Right lobe of liver (tissue), 6 donors: ENCODE measurements around the gene NAV2. TPM values are rescaled to one million over a fixed set of nuclear protein-coding genes. Genes with fewer than 3 reads are reported as not detected.

Source experiments
- ATAC-seq, 4 donors: fragments of 200-7000 bp; cut with Tn5 transposase; one replicate each; pipeline ENCODE4 v1.9.1; 2020; ENCODE audit warnings: mild to moderate bottlenecking in 4 of 4, moderate library complexity in 4 of 4
- DNase-seq, 3 donors: peaks; one replicate each; pipeline ENCODE4 v3.0.0-alpha.2; 2020
- H3K27ac ChIP-seq, 3 donors: fragments of 200-600 bp; one replicate each; pipeline ENCODE4 v1.8.0; 2022
- H3K27me3 ChIP-seq, 2 donors: fragments of 200-600 bp; one replicate each; pipeline ENCODE4 v1.8.0; 2022
- H3K36me3 ChIP-seq, 4 donors: fragments of 200-600 bp; sonication (generic) in 1 of 4; one replicate each; pipeline versions ENCODE4 v1.5.1 to v1.8.0; 2017 to 2022; ENCODE audit warnings: control low read depth in 1 of 4
- H3K4me1 ChIP-seq, 4 donors: fragments of 200-600 bp; sonication (generic) in 1 of 4; one replicate each; pipeline versions ENCODE4 v1.5.1 to v1.8.0; 2017 to 2022; ENCODE audit warnings: control low read depth in 1 of 4
- H3K4me3 ChIP-seq, 3 donors: fragments of 200-600 bp; one replicate each; pipeline ENCODE4 v1.8.0; 2022
- H3K9me3 ChIP-seq, 4 donors: fragments of 200-600 bp; sonication (generic) in 1 of 4; one replicate each; pipeline versions ENCODE4 v1.5.1 to v1.8.0; 2017 to 2022; ENCODE audit warnings: control low read depth in 1 of 4
- CTCF ChIP-seq, 4 donors: fragments of 200-600 bp in 3 of 4; fragments of 450-650 bp in 1 of 4; IDR thresholded peaks; one replicate each; pipeline versions ENCODE4 v1.5.1 to v1.8.0; 2016 to 2022; ENCODE audit warnings: antibody characterized with exemption in 4 of 4, mild to moderate bottlenecking in 2 of 4
- POLR2A ChIP-seq: fragments of 450-650 bp; IDR thresholded peaks from one replicate; pipeline ENCODE4 v1.6.1; 2017; ENCODE audit warnings: antibody characterized with exemption, mild to moderate bottlenecking
- WGBS: methylation state at CpG from one replicate; pipeline ENCODE4 v1.1.6; 2018; ENCODE audit warnings: low coverage, low lambda C conversion rate; ENCODE audit not compliant: insufficient coverage; ENCODE audit errors: missing lambda C conversion rate; 5-methylcytosine and 5-hydroxymethylcytosine counted together
- intact Hi-C, 2 donors: fragments of 100-400 bp; cut with DNase I; formaldehyde crosslinking; loops; one replicate each; pipeline versions ENCODE4 v1.11.2 to v1.14.1; 2022
- total RNA-seq, 6 experiments: library from RNA; depleted of rRNA in 2 of 6; stranded (reverse); fragments of >200 nt in 2 of 6; fragmentation: NEBNext Ultra II Directional in 3 of 6; extraction: Animal tissue kit (Norgen Biotek cat#: 25700) in 3 of 6; gene quantifications; one replicate each; pipeline versions ENCODE4 v1.1.0 to v1.2.4, GENCODE V29; 2016 to 2023
- donor health status: DM: no; HTN: yes; CAD: no.
- donor health status: DM: no; HTN: no; CAD: no.
- donor health status: DM: no; HTN: no; CAD: no.
- donor health status: DM: no; HTN: yes; CAD: no.
- donor health status: DM: no; HTN: yes; CAD: no.

The NAV2 gene
- total RNA-seq, 6 experiments from 2014 or later, result 15.5 to 69.2 (median 37.1) TPM

DNA sequence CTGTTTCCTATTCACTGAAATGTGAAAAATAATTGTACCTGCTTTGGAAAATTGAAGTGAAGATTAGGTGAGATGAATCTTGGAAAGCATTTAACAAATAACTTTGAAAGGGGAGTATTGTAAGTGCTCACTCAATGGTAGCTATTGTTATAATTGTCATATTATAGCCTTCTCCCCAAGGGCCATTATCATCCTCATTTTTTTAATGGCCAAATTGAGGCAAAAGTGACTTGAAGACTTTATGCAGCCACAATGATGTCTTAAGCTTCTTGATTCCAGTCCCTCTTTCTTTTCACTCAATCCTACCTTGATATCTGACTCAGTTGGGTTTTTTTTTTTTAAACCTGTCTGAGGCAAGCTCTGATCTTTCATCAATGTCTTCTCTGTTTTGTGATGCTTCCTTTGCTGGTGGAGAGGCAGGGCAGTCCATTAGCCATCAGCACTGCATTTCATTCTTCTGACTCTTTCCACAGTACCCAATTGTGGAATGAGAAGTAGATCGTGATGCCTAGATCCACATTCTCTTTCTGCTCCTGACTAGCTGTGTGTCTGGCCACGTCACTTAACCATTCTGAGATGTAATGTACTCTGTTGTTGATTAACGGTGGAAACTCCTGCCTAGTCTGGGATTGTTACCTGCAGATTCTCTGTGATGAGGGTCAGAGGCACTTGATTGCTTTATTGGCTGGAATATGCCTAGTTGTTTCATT lies 346.3 kb downstream of the NAV2 start:
- no peak for TF ChIP-seq POLR2A
- TF ChIP-seq CTCF (IDR thresholded peaks at IDR 0.05), result no peak
- intact Hi-C loops, result no loop called here
- Histone ChIP-seq H3K36me3 (peaks cover 0 to 38% (median 31%) of the 10 kb centered on the region in 4 donors), H3K27ac (peak overlapping the region in 2 of 3 donors; percentile 54 to 65), H3K4me3 (no peak overlapping the region), H3K27me3 (no peaks in the 10 kb centered on the region), H3K4me1 (peaks cover 0 to 16% (median 6%) of the 10 kb centered on the region in 4 donors), H3K9me3 (no peaks in the 10 kb centered on the region)
- WGBS, result 66% methylated on average over 3 of the region's 3 CpGs
- no peak for DNase-seq
- peak in 2 of 4 donors; percentile 5 to 36 for ATAC-seq

- WGBS, result 21% methylated on average over 4 of the region's 4 CpGs
- TF ChIP-seq CTCF (IDR thresholded peaks at IDR 0.05) (no peak), POLR2A (no peak)
- peak in 1 of 3 donors; percentile 69 for DNase-seq
- no peaks in the 10 kb centered on the region for H3K27me3 ChIP-seq
- intact Hi-C loops, result no loop called here
- H3K36me3 ChIP-seq, result peaks cover 0 to 34% (median 26%) of the 10 kb centered on the region in 4 donors
- H3K4me1 ChIP-seq, result peaks cover 0 to 16% (median 6%) of the 10 kb centered on the region in 4 donors
- no peak overlapping the region for H3K4me3 ChIP-seq
- peak overlapping the region in 2 of 3 donors; percentile 54 to 65 for H3K27ac ChIP-seq
- peak; percentile 77 to 87 (median 86) for ATAC-seq
- no peaks in the 10 kb centered on the region for H3K9me3 ChIP-seq
These were observed 347.0 kb downstream of the NAV2 start for GRCh38 chr11:20059587-20060021.

DNA sequence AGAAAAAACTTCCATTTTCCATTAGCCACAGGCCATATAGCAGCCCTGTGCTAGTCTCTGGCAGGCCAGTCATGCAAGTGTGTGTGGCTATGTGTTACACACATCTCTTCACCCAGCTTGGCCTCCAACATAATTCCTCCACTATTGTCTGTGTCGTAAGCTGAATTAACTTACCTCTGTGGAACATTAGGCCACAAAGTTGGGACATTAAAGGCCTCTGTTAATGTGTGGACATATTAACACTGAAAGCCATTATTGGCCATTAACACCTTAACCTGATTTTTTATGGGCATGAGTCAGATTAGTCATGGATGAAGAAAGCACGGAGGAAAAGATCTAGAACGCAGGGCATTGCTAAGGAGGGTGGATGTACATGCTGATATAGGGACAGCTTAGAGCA lies 347.5 kb downstream of the NAV2 start:
- intact Hi-C loops, result no loop called here
- ATAC-seq, result peak in 2 of 4 donors; percentile 4 to 14
- H3K36me3 ChIP-seq, result peaks cover 0 to 29% (median 24%) of the 10 kb centered on the region in 4 donors
- H3K27me3 ChIP-seq, result no peaks in the 10 kb centered on the region
- TF ChIP-seq CTCF (IDR thresholded peaks at IDR 0.05) (no peak), POLR2A (no peak)
- WGBS, result 94% methylated on average over 3 of the region's 3 CpGs
- DNase-seq, result no peak
- peak overlapping the region in 2 of 3 donors; percentile 54 to 65 for H3K27ac ChIP-seq
- no peaks in the 10 kb centered on the region for H3K9me3 ChIP-seq
- H3K4me3 ChIP-seq, result no peak overlapping the region
- H3K4me1 ChIP-seq, result peaks cover 0 to 16% (median 6%) of the 10 kb centered on the region in 4 donors

- no peak for ATAC-seq
- intact Hi-C loops, result no loop called here
- peaks cover 0 to 16% (median 6%) of the 10 kb centered on the region in 4 donors for H3K4me1 ChIP-seq
- whole genome bisulfite sequencing, result 89% methylated on average over 4 of the region's 7 CpGs
- H3K27me3 ChIP-seq, result no peaks in the 10 kb centered on the region
- peaks cover 0 to 27% (median 20%) of the 10 kb centered on the region in 4 donors for H3K36me3 ChIP-seq
- no peaks in the 10 kb centered on the region for H3K9me3 ChIP-seq
- H3K4me3 ChIP-seq, result no peak overlapping the region
- no peak overlapping the region for H3K27ac ChIP-seq
- no peak for DNase-seq
- TF ChIP-seq POLR2A, result no peak
- no peak for TF ChIP-seq CTCF (IDR thresholded peaks at IDR 0.05)
These were observed 348.1 kb downstream of the NAV2 start for GRCh38 chr11:20060647-20061205.
